K562 (cell line): ENCODE measurements around the gene FAM234B. TPM values are rescaled to one million over a fixed set of nuclear protein-coding genes. Genes with fewer than 3 reads are reported as not detected.

Source experiments
- ATAC-seq: fragments of 200-7000 bp; cut with Tn5 transposase; 3 replicates; pipeline ENCODE4 v1.9.1; 2020; ENCODE audit warnings: moderate library complexity
- BruUV-seq: library from RNA; stranded (reverse); fragments of 400-500 nt; replicated peaks from 2 replicates; lab custom pipeline; 2021; lab: Mats Ljungman, UMichigan
- CTCF ChIA-PET: fragments of 300-600 bp; formaldehyde crosslinking; extraction: SDS; loops from one replicate; lab custom pipeline; 2021; ENCODE audit warnings: low intra/inter-chr PET ratio; lab: Yijun Ruan, JAX
- POLR2A ChIA-PET: fragments of 300-600, 350-650 bp; sonication (Branson Sonifier 250); formaldehyde crosslinking; extraction: SDS; loops from one replicate; lab custom pipeline; 2021; ENCODE audit warnings: antibody characterized with exemption, inconsistent platforms; lab: Yijun Ruan, JAX
- DNase-seq, 4 experiments: peaks; one replicate each; pipeline versions ENCODE4 v3.0.0 to v3.0.0-alpha.2; 2011 to 2018; ENCODE audit warnings: low spot score in 3 of 4, mixed read lengths in 3 of 4; ENCODE audit errors: extremely low read depth in 1 of 4
- FAIRE-seq: peaks from 2 replicates; lab custom pipeline; 2011; peaks lifted over from hg19 to GRCh38; lab: Jason Lieb, UNC
- H2AFZ ChIP-seq: 2 replicates; pipeline ENCODE4 v1.6.0; 2011; ENCODE audit warnings: low read depth, low read length, control low read depth, inconsistent platforms
- H3K27ac ChIP-seq: fragments of 200-600 bp; 3 replicates; pipeline ENCODE4 v1.8.0; 2011; ENCODE audit warnings: low read depth, mild to moderate bottlenecking, control low read depth, inconsistent platforms, low read length, moderate library complexity, mixed read lengths; ENCODE audit errors: extremely low read depth
- H3K27me3 ChIP-seq, 2 experiments: fragments of 300-600 bp in 1 of 2; 2 replicates in 1 of 2; 3 replicates in 1 of 2; pipeline versions ENCODE4 v1.6.0 to v1.8.0; 2011; ENCODE audit warnings: inconsistent platforms in 2 of 2, low read length in 2 of 2, mild to moderate bottlenecking in 1 of 2, mixed read lengths in 1 of 2, moderate library complexity in 1 of 2; ENCODE audit not compliant: control insufficient read depth in 2 of 2, insufficient read depth in 2 of 2
- H3K36me3 ChIP-seq: fragments of 300-600 bp; 3 replicates; pipeline ENCODE4 v1.8.0; 2011; ENCODE audit warnings: mild to moderate bottlenecking, low read length, inconsistent platforms; ENCODE audit not compliant: control insufficient read depth, insufficient read depth
- H3K4me1 ChIP-seq, 2 experiments: fragments of 200-600 bp in 1 of 2; replicated peaks in 1 of 2; 2 replicates in 1 of 2; 3 replicates in 1 of 2; pipeline versions ENCODE4 v1.5.1 to v1.8.0; 2011; ENCODE audit warnings: inconsistent platforms in 2 of 2, low read length in 2 of 2, mild to moderate bottlenecking in 1 of 2, mixed read lengths in 1 of 2, moderate library complexity in 1 of 2; ENCODE audit not compliant: control insufficient read depth in 2 of 2, insufficient read depth in 2 of 2
- H3K4me2 ChIP-seq: 2 replicates; pipeline ENCODE4 v1.6.1; 2011; ENCODE audit warnings: low read length, control low read depth, inconsistent platforms, mixed read lengths; ENCODE audit not compliant: insufficient read depth
- H3K4me3 ChIP-seq: fragments of 200-600 bp; sonication (generic), shearing (Covaris generic); 2 replicates; pipeline ENCODE4 v1.5.1; 2016; ENCODE audit warnings: control low read depth, inconsistent platforms
- H3K79me2 ChIP-seq: fragments of 200-600 bp; 3 replicates; pipeline ENCODE4 v1.8.0; 2011; ENCODE audit warnings: low read length, inconsistent platforms; ENCODE audit not compliant: control insufficient read depth, insufficient read depth
- H3K9ac ChIP-seq, 2 experiments: 2 replicates each; pipeline versions ENCODE4 v1.6.0 to v1.6.1; 2011; ENCODE audit warnings: low read depth in 2 of 2, low read length in 2 of 2, control low read depth in 1 of 2, inconsistent platforms in 1 of 2, mild to moderate bottlenecking in 1 of 2, mixed read lengths in 1 of 2; ENCODE audit not compliant: insufficient read depth in 1 of 2
- H3K9me1 ChIP-seq: one replicate; pipeline ENCODE4 v1.6.0; 2011; ENCODE audit warnings: inconsistent platforms, mild to moderate bottlenecking, low read length, moderate library complexity; ENCODE audit not compliant: control insufficient read depth, insufficient read depth
- H3K9me3 ChIP-seq: replicated peaks from 2 replicates; pipeline ENCODE4 v1.5.1; 2011; ENCODE audit warnings: low read depth, low read length, inconsistent platforms; ENCODE audit not compliant: control insufficient read depth, insufficient read depth
- H4K20me1 ChIP-seq: replicated peaks from 2 replicates; pipeline ENCODE4 v1.6.1; 2011; ENCODE audit warnings: low read length, inconsistent platforms, mixed read lengths; ENCODE audit not compliant: control insufficient read depth, insufficient read depth
- CGGBP1 ChIP-seq: fragments of 250-450 bp; sonication (Bioruptor Pico); IDR thresholded peaks from 2 replicates; pipeline ENCODE4 v1.9.0; 2021; ENCODE audit warnings: mild to moderate bottlenecking
- ESRRB ChIP-seq: fragments of 250-450 bp; sonication (Bioruptor Pico); IDR thresholded peaks from 2 replicates; pipeline ENCODE4 v1.5.0; 2020; ENCODE audit warnings: mild to moderate bottlenecking, moderate library complexity, borderline replicate concordance
- HDAC6 ChIP-seq: IDR thresholded peaks from 2 replicates; pipeline ENCODE4 v1.6.1; 2012; ENCODE audit warnings: low read depth, mild to moderate bottlenecking, control low read depth, inconsistent platforms, low read length, moderate library complexity
- POLR2G ChIP-seq: fragments of 200-400 bp; formaldehyde crosslinking; IDR thresholded peaks from 2 replicates; pipeline ENCODE4 v1.6.1; 2017; ENCODE audit warnings: low read depth, mild to moderate bottlenecking, antibody characterized with exemption, low read length, moderate library complexity
- POU5F1 ChIP-seq: fragments of 150-350 bp; IDR thresholded peaks from 2 replicates; pipeline ENCODE4 v1.6.1; 2014; ENCODE audit warnings: borderline replicate concordance, low read length, low read depth, mild to moderate bottlenecking; ENCODE audit not compliant: partially characterized antibody
- ZNF23 ChIP-seq: fragments of 250-450 bp; sonication (Bioruptor Pico); IDR thresholded peaks from 2 replicates; pipeline ENCODE4 v1.4.0; 2020; ENCODE audit warnings: mild to moderate bottlenecking
- ZNF431 ChIP-seq: sonication (generic); formaldehyde crosslinking; IDR thresholded peaks from 2 replicates; pipeline ENCODE4 v1.8.0; 2022; ENCODE audit warnings: mild to moderate bottlenecking, missing genetic modification reagents
- ZNF644 ChIP-seq: fragments of 200-800 bp; sonication (Bioruptor generic); IDR thresholded peaks from 2 replicates; pipeline ENCODE4 v1.6.1; 2016; ENCODE audit warnings: low read depth, missing genetic modification characterization, missing compliant biosample characterization
- WGBS: fragments of 100-300 bp; shearing (Covaris generic); methylation state at CpG from one replicate; pipeline ENCODE4 v1.1.6; 2016; ENCODE audit warnings: low coverage, mixed read lengths; ENCODE audit not compliant: insufficient coverage; ENCODE audit errors: missing lambda C conversion rate; 5-methylcytosine and 5-hydroxymethylcytosine counted together
- in situ Hi-C: fragments of 300-500 bp; cut with MboI; formaldehyde crosslinking; loops from 4 replicates; pipeline ENCODE4 v1.15.0; 2018; ENCODE audit warnings: inconsistent platforms, mixed read lengths
- intact Hi-C: fragments of 100-400 bp; cut with micrococcal nuclease; formaldehyde crosslinking; loops from 2 replicates; pipeline ENCODE4 v1.14.2; 2022
- polyA plus RNA-seq, 8 experiments: library from polyadenylated mRNA; depleted of rRNA in 4 of 8; stranded (reverse) in 5 of 8; unstranded in 3 of 8; fragments of >200 nt; fragmentation: Nextera tagmentation in 2 of 8; fragmentation: Illumina TruSeq in 1 of 8; extraction: Ambion mirVana in 2 of 8; extraction: Trizol in 1 of 8; gene quantifications; 2 replicates each; pipeline versions ENCODE4 v1.2.1 to v1.2.3, GENCODE V29; 2011 to 2014; ENCODE audit warnings: inconsistent platforms in 1 of 8, missing spikeins in 1 of 8
- total RNA-seq, 7 experiments: library from RNA; depleted of rRNA in 6 of 7; stranded (reverse); fragments of >200 nt in 6 of 7; fragmentation: Illumina TruSeq in 2 of 7; extraction: Trizol in 2 of 7; gene quantifications; 2 replicates each; pipeline versions ENCODE4 v1.2.1 to v1.2.3, GENCODE V29; 2011 to 2021; ENCODE audit warnings: low replicate concordance in 1 of 7
- TF ChIP-seq, protein P1 (sequence below), 2 experiments: fragments of 450-650 bp; formaldehyde crosslinking in 1 of 2; IDR thresholded peaks; 2 replicates each; pipeline versions ENCODE4 v1.4.0 to v1.6.1; 2014 to 2020; ENCODE audit warnings: mild to moderate bottlenecking in 2 of 2, borderline replicate concordance in 1 of 2, low read depth in 1 of 2

The FAM234B gene
- total and polyA plus RNA-seq, 9 of the 15 experiments (the other 6 are each of a cell fraction or from before 2014, with no cell fraction given), result 1.00 to 4.3 (median 2.0) TPM

- no peak for DNase-seq
- H4K20me1 ChIP-seq, result no peaks in the 10 kb centered on the region
- ChIA-PET CTCF (no interaction called here), POLR2A (no interaction called here)
- H3K79me2 ChIP-seq, result no peaks in the 10 kb centered on the region
- in situ Hi-C loops, result loop anchor here (5.0 kb wide), 1 partner anchor 107 kb away; no protein-coding TSS in a partner anchor
- intact Hi-C loops, result loop anchor here (5.0 to 10.0 kb wide), 2 partner anchors 73 to 181 kb away; no protein-coding TSS in a partner anchor
- H2AFZ ChIP-seq, result no peak overlapping the region
- no peak overlapping the region for H3K4me3 ChIP-seq
- no peaks in the 10 kb centered on the region; a peak in 1 of 5 replicates for H3K4me1 ChIP-seq
- ATAC-seq, result no peak
- 20% methylated on average over 7 of the region's 8 CpGs for WGBS
- no peaks in the 10 kb centered on the region for H3K36me3 ChIP-seq
- H3K9me1 ChIP-seq, result no peaks in the 10 kb centered on the region
- no TSS peak for BruUV-seq
- H3K4me2 ChIP-seq, result no peak overlapping the region
- peaks cover 6 to 28% of the 10 kb centered on the region in 2 experiments; a peak in 4 of 5 replicates for H3K27me3 ChIP-seq
- FAIRE-seq, result no peak
- H3K9ac ChIP-seq, result no peak overlapping the region
- no peak overlapping the region for H3K27ac ChIP-seq
- no peaks in the 10 kb centered on the region for H3K9me3 ChIP-seq
- no peak for TF ChIP-seq CGGBP1
- no peak for TF ChIP-seq ZNF644 (tag)
- TF ChIP-seq POU5F1, result no peak
- TF ChIP-seq ZNF23 (CRISPR knock-in tag), result no peak
- no peak for TF ChIP-seq HDAC6
- no peak for TF ChIP-seq ESRRB (CRISPR knock-in tag)
- TF ChIP-seq ZNF431 (CRISPR knock-in tag), result no peak
- TF ChIP-seq POLR2G, result no peak
- TF ChIP-seq, protein P1, sequence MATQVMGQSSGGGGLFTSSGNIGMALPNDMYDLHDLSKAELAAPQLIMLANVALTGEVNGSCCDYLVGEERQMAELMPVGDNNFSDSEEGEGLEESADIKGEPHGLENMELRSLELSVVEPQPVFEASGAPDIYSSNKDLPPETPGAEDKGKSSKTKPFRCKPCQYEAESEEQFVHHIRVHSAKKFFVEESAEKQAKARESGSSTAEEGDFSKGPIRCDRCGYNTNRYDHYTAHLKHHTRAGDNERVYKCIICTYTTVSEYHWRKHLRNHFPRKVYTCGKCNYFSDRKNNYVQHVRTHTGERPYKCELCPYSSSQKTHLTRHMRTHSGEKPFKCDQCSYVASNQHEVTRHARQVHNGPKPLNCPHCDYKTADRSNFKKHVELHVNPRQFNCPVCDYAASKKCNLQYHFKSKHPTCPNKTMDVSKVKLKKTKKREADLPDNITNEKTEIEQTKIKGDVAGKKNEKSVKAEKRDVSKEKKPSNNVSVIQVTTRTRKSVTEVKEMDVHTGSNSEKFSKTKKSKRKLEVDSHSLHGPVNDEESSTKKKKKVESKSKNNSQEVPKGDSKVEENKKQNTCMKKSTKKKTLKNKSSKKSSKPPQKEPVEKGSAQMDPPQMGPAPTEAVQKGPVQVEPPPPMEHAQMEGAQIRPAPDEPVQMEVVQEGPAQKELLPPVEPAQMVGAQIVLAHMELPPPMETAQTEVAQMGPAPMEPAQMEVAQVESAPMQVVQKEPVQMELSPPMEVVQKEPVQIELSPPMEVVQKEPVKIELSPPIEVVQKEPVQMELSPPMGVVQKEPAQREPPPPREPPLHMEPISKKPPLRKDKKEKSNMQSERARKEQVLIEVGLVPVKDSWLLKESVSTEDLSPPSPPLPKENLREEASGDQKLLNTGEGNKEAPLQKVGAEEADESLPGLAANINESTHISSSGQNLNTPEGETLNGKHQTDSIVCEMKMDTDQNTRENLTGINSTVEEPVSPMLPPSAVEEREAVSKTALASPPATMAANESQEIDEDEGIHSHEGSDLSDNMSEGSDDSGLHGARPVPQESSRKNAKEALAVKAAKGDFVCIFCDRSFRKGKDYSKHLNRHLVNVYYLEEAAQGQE (IDR thresholded peaks at IDR 0.05; ENCODE audit: borderline replicate concordance), result no peak
- TF ChIP-seq, protein P1 (CRISPR knock-in tag; IDR thresholded peaks at IDR 0.05; ENCODE audit: low read depth), result no peak
Measured at GRCh38 chr12:13095266-13095995, 51.2 kb downstream of the FAM234B start.
